HG02763 (cell line): ENCODE measurements around the gene TSR3.
"Not testable (repeated sequence)": the region's sequence is repeated elsewhere in the genome, so short reads cannot be mapped to it uniquely, and the experiment has no call there.

Source experiments
- ATAC-seq: cut with Tn5 transposase; IDR thresholded peaks from one replicate; pipeline ENCODE4 v1.9.1; 2021; ENCODE audit warnings: mild to moderate bottlenecking, moderate library complexity; ENCODE audit not compliant: unreplicated experiment

Gene TSR3

GRCh38 chr16:1340730-1341494 is 10.8 kb downstream of the TSR3 start:
- ATAC-seq, result no peak

- no peak for ATAC-seq
These were observed 12.6 kb downstream of the TSR3 start for GRCh38 chr16:1338855-1339675.

- no peak for ATAC-seq
These were observed 13.5 kb downstream of the TSR3 start for GRCh38 chr16:1338119-1338730.

DNA sequence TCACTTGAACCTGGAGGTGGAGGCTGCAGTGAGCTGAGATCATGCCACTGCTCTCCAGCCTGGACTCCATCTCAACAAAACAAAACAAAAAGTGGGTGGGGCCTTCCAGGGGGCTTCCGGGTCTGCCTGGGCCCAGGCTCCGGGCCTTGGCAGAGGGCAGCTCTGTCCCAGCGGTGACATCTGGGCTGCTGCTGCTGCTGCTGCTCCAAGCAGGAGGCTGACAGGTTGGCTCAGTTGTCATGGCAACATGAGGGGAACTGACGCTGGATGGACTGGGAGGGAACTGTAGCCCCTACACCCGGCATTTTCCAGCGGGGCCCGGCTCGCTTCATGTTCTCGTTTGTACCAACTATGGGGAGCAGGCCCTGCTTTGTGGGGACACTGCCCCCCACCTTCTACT is 14.2 kb downstream of the TSR3 start:
- ATAC-seq, result no peak

- no peak for ATAC-seq
These were observed 15.1 kb downstream of the TSR3 start for GRCh38 chr16:1336619-1337018.

DNA sequence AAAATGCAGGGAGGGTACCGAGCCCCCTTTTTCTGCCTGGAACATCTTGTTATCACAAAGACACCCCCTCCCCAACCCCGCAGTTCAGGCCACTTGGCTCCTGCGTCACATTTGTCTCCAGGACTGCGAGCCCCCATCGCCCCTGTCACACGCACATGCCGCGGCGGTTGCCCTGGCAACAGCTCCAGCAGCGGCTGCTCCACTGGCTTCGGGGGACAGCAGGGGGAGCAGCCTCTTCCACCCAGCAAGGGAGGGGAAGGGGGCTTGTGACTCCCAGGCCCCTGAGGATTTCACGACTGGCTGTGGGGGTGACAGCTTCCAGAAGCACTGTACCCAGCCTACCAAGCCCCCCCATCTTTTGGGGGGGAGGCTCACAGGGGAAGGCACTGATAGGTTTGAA is 15.7 kb downstream of the TSR3 start:
- ATAC-seq, result no peak

DNA sequence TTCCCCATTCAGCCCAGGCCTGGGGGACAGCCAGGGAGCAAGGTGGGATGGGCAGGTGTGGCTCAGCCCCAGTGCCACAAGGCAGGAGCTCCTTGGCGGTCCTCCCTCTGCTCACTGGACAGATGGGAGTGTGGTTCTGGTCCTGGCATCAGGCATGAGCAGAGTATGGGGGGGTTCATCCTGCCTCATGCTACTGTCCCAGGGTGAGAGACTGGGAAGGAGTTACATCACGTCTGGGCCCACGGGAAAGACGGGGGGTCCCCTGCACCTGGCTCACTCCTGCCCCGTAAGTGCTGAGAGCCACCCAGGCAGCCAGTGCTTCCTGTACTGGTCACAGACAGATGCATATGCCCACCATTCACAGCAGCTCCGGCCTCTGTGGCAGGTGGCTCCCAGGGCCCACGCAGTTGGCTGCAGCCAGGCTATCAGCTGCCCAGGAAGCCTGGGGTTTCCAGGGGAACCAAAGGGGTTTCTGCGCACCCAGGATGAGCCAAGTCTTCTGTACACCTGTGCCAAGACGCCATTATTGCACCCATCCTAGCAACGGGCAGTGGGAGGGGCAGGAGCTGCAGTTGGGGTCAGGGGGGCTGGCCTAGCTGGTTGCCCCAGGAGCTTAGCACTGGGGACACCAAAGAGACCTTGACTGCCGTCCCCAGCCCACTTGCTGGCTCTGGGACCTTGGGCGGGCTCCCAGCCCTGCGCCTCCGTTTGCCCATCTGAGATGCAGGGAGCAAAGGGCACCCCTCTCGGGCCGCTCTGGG is 16.3 kb downstream of the TSR3 start:
- no peak for ATAC-seq

DNA sequence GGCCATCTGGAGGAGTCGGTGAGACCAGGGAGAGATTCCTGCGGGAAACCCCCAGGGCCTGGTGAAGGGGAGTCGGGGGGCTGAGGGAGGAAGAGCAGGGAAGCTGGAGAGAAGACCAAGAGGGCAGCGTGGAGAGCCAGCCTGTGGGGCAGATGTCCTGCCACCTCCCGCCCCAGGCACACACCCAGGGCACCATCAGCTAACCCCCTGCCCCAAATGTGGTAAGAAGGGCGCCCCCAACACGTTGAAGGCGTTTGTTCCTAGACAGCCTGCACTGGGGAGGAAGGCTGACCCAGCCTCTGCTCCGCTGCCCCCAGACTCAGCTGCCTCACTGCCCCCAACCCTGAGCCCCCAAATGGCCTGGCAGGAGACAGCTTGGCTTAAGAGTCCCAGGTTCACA is 16.9 kb downstream of the TSR3 start:
- ATAC-seq, result no peak

DNA sequence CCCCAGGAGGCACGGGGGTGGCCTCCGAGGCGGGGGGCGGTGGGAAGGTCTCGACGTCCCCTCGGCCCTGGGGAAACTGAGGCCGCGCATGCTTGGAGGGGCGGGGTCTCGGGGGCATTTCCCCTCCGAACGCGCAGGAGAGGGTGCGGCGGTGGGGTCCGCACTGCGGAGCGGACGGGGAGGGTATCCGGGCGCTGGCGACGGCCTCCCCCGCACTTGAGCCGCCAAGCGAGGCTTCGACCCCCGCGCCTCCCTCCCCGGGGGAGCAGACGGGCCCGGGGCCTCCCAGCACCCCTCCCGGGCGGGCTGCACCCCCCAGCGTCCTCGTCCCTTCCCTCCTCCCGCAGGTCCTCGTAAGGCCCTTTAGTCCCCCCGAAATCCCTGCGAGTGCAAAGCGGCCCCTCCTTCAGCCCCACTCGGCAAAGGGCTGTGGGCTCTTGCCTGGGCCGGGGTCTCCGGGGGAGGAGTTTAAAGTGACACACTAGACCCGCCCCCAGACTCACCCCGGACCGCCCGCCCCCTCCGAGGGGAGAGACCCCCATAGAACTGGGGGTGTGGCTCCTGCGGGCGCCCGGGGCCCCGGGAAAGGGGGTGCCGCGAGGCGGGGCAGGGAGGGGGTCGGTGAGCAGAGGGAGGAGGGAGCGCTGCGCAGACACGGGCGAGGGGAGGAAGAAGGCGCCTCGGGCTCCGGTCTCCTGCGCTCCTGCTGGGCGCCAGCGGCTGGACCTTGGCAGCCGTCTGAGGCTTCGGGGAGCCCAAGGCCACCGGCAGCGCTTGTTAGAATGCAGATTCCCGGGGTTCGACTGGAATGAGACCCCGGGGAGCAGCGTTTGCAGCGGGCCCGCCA is 17.6 kb downstream of the TSR3 start:
- ATAC-seq, result no peak

- no peak for ATAC-seq
These were observed 18.4 kb downstream of the TSR3 start, which contains the start of gene BAIAP3 for GRCh38 chr16:1333149-1333812. BAIAP3 (plus strand) TSS chr16:1333645; CDS start chr16:1338550, 4,905 bp downstream.

DNA sequence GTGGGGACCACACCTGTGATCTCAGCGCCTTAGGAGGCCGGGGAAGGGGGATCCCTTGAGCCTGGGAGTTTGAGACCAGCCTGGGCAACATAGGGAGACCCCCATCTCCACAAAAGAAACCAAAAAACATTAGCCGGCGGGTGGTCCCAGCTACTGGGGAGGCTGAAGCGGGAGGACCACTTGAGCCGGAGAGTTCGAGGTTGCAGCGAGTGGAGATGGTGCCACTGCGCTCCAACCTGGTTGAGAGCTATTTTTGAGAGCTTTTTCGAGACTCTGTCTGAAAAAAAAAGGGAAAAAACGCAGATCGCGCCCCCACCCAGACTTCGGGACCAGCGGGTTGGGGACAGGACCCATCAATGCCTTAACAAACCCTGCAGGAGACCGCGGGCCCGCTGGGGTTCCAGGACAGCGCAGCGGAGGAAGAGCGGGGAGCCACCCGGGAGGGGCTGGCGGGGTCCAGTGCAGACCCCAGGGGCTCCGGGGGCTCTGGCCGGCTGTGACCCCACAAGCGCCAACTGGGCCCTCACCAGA is 19.0 kb downstream of the TSR3 start:
- no peak for ATAC-seq

DNA sequence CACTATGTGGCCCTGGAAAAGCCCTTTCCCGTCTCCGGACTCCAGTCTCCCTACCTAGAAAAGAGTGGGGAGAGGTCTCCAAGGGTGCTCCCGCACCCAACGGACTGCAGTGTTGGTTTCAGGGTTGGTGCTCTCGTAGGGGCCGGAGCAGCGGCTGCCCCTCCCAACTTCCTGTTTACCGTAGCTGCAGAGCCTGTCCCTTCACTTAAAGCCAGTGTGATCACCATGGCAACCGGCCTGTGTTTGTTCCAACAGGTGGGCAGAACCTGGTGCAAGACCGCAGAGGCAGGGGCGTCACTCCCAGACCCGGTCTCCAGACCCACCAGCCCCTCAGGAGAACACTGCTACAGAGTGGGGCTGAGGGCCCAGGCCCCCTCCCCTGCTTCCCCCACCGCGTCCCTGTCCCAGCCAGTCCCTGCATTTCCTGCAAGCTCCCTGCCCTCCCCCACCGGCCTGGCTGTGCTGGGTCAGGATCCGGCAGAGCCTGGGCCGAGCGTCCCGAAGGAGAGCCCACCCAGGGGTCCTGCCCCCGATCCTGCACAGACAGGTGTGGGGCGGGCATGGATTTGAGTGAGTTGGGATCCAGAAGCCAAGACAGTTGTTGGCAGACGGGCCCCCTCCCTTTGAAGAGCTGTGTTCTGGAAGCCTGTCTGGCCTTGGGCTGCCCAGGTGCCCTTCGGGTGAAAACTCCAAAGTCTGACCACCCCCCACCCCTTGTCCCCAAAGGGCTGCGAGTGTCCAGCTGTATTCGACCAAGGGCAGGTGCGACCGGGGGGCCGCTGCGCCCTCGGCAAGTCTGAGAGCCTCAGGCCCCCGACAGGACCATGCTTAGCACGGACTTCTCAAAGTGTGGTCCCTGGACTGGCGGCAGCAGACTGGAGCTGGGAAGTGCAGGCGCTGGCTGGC is 19.7 kb downstream of the TSR3 start:
- no peak for ATAC-seq

DNA sequence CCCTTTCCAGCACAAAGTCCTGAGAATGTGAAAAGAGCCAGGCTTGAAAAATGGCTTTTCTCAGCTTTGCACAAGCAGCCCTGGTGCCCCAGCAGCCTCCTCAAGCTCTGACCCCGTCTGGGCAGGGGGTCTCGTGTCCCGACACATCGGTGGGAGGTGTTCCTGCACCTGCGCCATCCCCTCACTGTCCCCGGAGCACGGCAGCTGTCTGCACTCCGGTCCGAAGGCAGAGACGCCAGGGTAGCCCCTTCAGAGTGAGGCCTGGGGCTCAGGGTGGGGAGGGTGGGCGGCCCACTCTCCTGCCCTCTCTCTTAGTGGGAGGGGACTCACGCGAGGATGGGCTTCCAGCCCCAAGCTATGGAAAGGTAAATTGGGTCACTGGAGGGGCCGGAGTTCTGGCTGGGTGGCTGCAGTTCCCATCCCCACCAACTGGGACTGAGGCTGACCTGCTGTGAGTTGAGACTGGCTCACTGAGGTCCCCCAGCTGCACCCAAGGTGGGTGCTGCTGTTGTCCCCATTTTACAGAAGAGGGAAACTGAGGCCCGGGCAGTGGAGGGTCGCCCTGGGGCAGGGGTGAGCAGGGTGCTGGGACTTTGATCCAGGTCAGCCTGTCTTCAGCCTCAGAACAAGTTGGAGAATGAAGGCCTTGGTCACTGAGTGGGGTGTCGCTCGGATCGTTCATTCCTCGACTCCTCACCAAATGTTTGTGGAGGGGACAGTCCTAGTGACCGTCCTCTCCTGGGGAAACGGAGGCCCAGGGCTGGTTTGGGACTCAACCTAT is 20.6 kb downstream of the TSR3 start:
- ATAC-seq, result no peak

- ATAC-seq, result no peak
These were observed 21.3 kb downstream of the TSR3 start for GRCh38 chr16:1330260-1330914.

GRCh38 chr16:1328961-1329360 is 22.7 kb downstream of the TSR3 start:
- not testable (repeated sequence) for ATAC-seq

DNA sequence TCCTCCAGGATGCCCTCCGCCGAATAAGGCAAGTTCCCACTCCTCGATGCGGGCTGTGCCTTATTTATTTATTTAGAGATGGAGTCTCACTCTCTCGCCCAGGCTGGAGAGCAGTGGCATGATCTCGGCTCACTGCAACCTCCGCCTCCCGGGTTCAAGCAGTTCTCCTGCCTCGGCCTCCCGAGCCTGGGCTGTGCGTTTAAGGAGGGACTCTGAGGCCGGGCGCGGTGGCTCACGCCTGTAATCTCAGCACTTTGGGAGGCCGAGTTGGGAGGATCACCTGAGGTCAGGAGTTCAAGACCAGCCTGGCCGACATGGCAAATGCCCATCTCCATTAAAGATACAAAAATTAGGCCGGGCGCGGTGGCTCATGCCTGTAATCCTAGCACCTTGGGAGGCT is 23.5 kb downstream of the TSR3 start:
- ATAC-seq, result not testable (repeated sequence)

DNA sequence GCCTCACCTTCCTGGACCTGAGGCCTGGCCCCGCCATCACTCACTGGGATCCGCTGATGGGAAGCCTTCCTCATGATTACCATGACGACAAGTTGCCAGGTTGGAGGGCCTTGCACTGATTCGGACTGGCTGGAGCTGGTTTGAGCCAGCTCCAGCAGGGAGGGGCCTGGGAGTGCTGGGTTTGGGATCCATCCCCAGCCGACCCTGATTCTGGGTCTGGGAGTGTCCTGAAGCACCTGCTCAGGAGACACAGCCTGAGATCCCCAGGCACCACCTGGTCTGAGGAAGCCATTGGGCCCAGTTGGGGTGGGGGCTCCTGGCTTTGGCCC is 24.1 kb downstream of the TSR3 start:
- ATAC-seq, result no peak
